GM21360 (cell line): Measurements from ENCODE around the gene SHISA9.
"Not testable (repeated sequence)": the region's sequence is repeated elsewhere in the genome, so short reads cannot be mapped to it uniquely, and the experiment has no call there.

Source experiments
- ATAC-seq: cut with Tn5 transposase; IDR thresholded peaks from one replicate; pipeline ENCODE4 v1.9.1; 2021; ENCODE audit warnings: mild to moderate bottlenecking, moderate library complexity; ENCODE audit not compliant: unreplicated experiment

Gene SHISA9

GRCh38 chr16:12901597-12902461 is at the start of gene SHISA9:
SHISA9 (plus strand) TSS chr16:12901598.
- ATAC-seq: no peak

GRCh38 chr16:12853972-12854371 is 47.4 kb upstream of the SHISA9 start:
- ATAC-seq: no peak

GRCh38 chr16:12857435-12857834 is 44.0 kb upstream of the SHISA9 start:
- ATAC-seq: not testable (repeated sequence)

GRCh38 chr16:12862327-12862726 is 39.1 kb upstream of the SHISA9 start:
- ATAC-seq: no peak

- ATAC-seq: no peak
Observed at GRCh38 chr16:12862941-12863340, 38.5 kb upstream of the SHISA9 start.

- ATAC-seq: no peak
Observed at GRCh38 chr16:12866981-12867551, 34.3 kb upstream of the SHISA9 start.

GRCh38 chr16:12868169-12868568 is 33.2 kb upstream of the SHISA9 start:
- no peak for ATAC-seq

- ATAC-seq: no peak
Observed at GRCh38 chr16:12868788-12869187, 32.6 kb upstream of the SHISA9 start.

GRCh38 chr16:12869698-12870427 is 31.5 kb upstream of the SHISA9 start:
- ATAC-seq: no peak

GRCh38 chr16:12871784-12872183 is 29.6 kb upstream of the SHISA9 start:
- no peak for ATAC-seq

GRCh38 chr16:12874186-12874585 is 27.2 kb upstream of the SHISA9 start:
- ATAC-seq: no peak

- no peak for ATAC-seq
Observed at GRCh38 chr16:12876778-12877177, 24.6 kb upstream of the SHISA9 start.

- ATAC-seq: no peak
Observed at GRCh38 chr16:12878973-12879372, 22.4 kb upstream of the SHISA9 start.

- no peak for ATAC-seq
Observed at GRCh38 chr16:12879812-12880211, 21.6 kb upstream of the SHISA9 start.

- no peak for ATAC-seq
Observed at GRCh38 chr16:12881182-12881581, 20.2 kb upstream of the SHISA9 start.

- ATAC-seq: no peak
Observed at GRCh38 chr16:12881740-12882139, 19.7 kb upstream of the SHISA9 start.

GRCh38 chr16:12885742-12886141 is 15.7 kb upstream of the SHISA9 start:
- no peak for ATAC-seq

GRCh38 chr16:12891836-12892235 is 9.6 kb upstream of the SHISA9 start:
- no peak for ATAC-seq

GRCh38 chr16:12893050-12893750 is 8.2 kb upstream of the SHISA9 start:
- no peak for ATAC-seq

- no peak for ATAC-seq
Observed at GRCh38 chr16:12896562-12896961, 4.8 kb upstream of the SHISA9 start.

- ATAC-seq: no peak
Observed at GRCh38 chr16:12898551-12898950, 2.8 kb upstream of the SHISA9 start.
